ENCODE measurements around the gene RAVER2. TPM values are rescaled to one million over a fixed set of nuclear protein-coding genes. Genes with fewer than 3 reads are reported as not detected.
A peak's percentile ranks its signal among the peaks of the same experiment; 100 is the strongest.
"Not testable (repeated sequence)": the region's sequence is repeated elsewhere in the genome, so short reads cannot be mapped to it uniquely, and the experiment has no call there.

RAVER2 gene
- total RNA-seq, 1 experiment from 2014 or later, result 19.8 TPM

- DNase-seq (ENCODE audit: low spot score), result no peak
These were observed 69.6 kb downstream of the RAVER2 start for GRCh38 chr1:64814427-64814826.

- DNase-seq (ENCODE audit: low spot score), result not testable (repeated sequence)
These were observed 72.5 kb downstream of the RAVER2 start for GRCh38 chr1:64817364-64817763.

- DNase-seq (ENCODE audit: low spot score), result not testable (repeated sequence)
These were observed 75.7 kb downstream of the RAVER2 start for GRCh38 chr1:64820572-64820971.

GRCh38 chr1:64822621-64823020 is 77.7 kb downstream of the RAVER2 start:
- no peak for DNase-seq (ENCODE audit: low spot score)

GRCh38 chr1:64823691-64824476 is 79.0 kb downstream of the RAVER2 start:
- DNase-seq (ENCODE audit: low spot score), result peak; percentile 87

- DNase-seq (ENCODE audit: low spot score), result no peak
These were observed 82.1 kb downstream of the RAVER2 start for GRCh38 chr1:64826991-64827390.

GRCh38 chr1:64828829-64829228 is 84.0 kb downstream of the RAVER2 start:
- no peak for DNase-seq (ENCODE audit: low spot score)

- no peak for DNase-seq (ENCODE audit: low spot score)
These were observed 84.6 kb downstream of the RAVER2 start for GRCh38 chr1:64829411-64830029.

GRCh38 chr1:64830030-64830651 is 85.3 kb downstream of the RAVER2 start:
- DNase-seq (ENCODE audit: low spot score), result no peak

GRCh38 chr1:64834734-64835133 is 89.9 kb downstream of the RAVER2 start:
- DNase-seq (ENCODE audit: low spot score), result no peak

- no peak for DNase-seq (ENCODE audit: low spot score)
These were observed 91.9 kb downstream of the RAVER2 start for GRCh38 chr1:64836802-64837201.

- DNase-seq (ENCODE audit: low spot score), result no peak
These were observed 93.6 kb downstream of the RAVER2 start for GRCh38 chr1:64838486-64838885.

GRCh38 chr1:64839261-64839660 is 94.4 kb downstream of the RAVER2 start:
- no peak for DNase-seq (ENCODE audit: low spot score)

GRCh38 chr1:64839732-64840405 is 95.0 kb downstream of the RAVER2 start:
- no peak for DNase-seq (ENCODE audit: low spot score)

- no peak for DNase-seq (ENCODE audit: low spot score)
These were observed 96.6 kb downstream of the RAVER2 start for GRCh38 chr1:64841330-64842065.

- DNase-seq (ENCODE audit: low spot score), result no peak
These were observed 97.3 kb downstream of the RAVER2 start for GRCh38 chr1:64842224-64842623.

GRCh38 chr1:64843675-64844074 is 98.8 kb downstream of the RAVER2 start:
- DNase-seq (ENCODE audit: low spot score), result no peak

- no peak for DNase-seq (ENCODE audit: low spot score)
These were observed 99.3 kb downstream of the RAVER2 start for GRCh38 chr1:64844175-64844574.

- DNase-seq (ENCODE audit: low spot score), result no peak
These were observed 99.7 kb downstream of the RAVER2 start for GRCh38 chr1:64844609-64845008.

- no peak for DNase-seq (ENCODE audit: low spot score)
These were observed 101.1 kb downstream of the RAVER2 start for GRCh38 chr1:64845831-64846425.
